ENCODE data around the gene GAS2.

The GAS2 gene

GRCh38 chr11:22792497-22792896 lies 126.1 kb downstream of the GAS2 start:
- DNase-seq, result no peak

- DNase-seq, result no peak
These were observed 129.5 kb downstream of the GAS2 start for GRCh38 chr11:22795914-22796313.

GRCh38 chr11:22797047-22797446 lies 130.6 kb downstream of the GAS2 start:
- no peak for DNase-seq

GRCh38 chr11:22798901-22799300 lies 132.5 kb downstream of the GAS2 start:
- DNase-seq, result no peak

GRCh38 chr11:22800482-22800881 lies 134.1 kb downstream of the GAS2 start:
- no peak for DNase-seq

GRCh38 chr11:22802861-22803260 lies 136.4 kb downstream of the GAS2 start:
- no peak for DNase-seq

GRCh38 chr11:22807391-22807790 lies 141.0 kb downstream of the GAS2 start:
- no peak for DNase-seq

- DNase-seq, result no peak
These were observed 141.6 kb downstream of the GAS2 start for GRCh38 chr11:22807855-22808570.

GRCh38 chr11:22808571-22809197 lies 142.3 kb downstream of the GAS2 start:
- DNase-seq, result no peak

- no peak for DNase-seq
These were observed 143.5 kb downstream of the GAS2 start for GRCh38 chr11:22809893-22810292.

GRCh38 chr11:22822203-22822602 lies 155.8 kb downstream of the GAS2 start:
- no peak for DNase-seq

- no peak for DNase-seq
These were observed 162.0 kb downstream of the GAS2 start for GRCh38 chr11:22828373-22828772.

GRCh38 chr11:22829231-22830081 lies 163.0 kb downstream of the GAS2 start, which contains the start of gene SVIP:
Gene SVIP, minus strand, starts transcription at chr11:22829801. Its CDS starts 53 bp downstream, at chr11:22829748.
- DNase-seq, result peak; percentile 93

GRCh38 chr11:22830082-22830414 lies 163.6 kb downstream of the GAS2 start:
- DNase-seq, result no peak

GRCh38 chr11:22832315-22833015 lies 166.1 kb downstream of the GAS2 start:
- DNase-seq, result no peak

- no peak for DNase-seq
These were observed 180.3 kb downstream of the GAS2 start for GRCh38 chr11:22846726-22847125.

GRCh38 chr11:22851477-22851876 lies 185.1 kb downstream of the GAS2 start:
- DNase-seq, result no peak

GRCh38 chr11:22859756-22860155 lies 193.3 kb downstream of the GAS2 start:
- DNase-seq, result no peak

GRCh38 chr11:22860241-22860640 lies 193.8 kb downstream of the GAS2 start, which contains the start of gene CCDC179:
Gene CCDC179, minus strand, starts transcription at chr11:22860474. Its CDS starts 53 bp downstream, at chr11:22860421.
- no peak for DNase-seq

All from right forelimb (tissue), 1 donor.